WTC11 (cell line): Measurements from ENCODE around the gene FAM228B. TPM values are rescaled to one million over a fixed set of nuclear protein-coding genes. Genes with fewer than 3 reads are reported as not detected.

Source experiments
- ATAC-seq: fragments of 200-7000 bp; cut with Tn5 transposase; 2 replicates; pipeline ENCODE4 v1.10.0; 2021; ENCODE audit warnings: mild to moderate bottlenecking, moderate library complexity
- CTCF ChIA-PET: fragments of 300-600 bp; sonication (Branson Sonifier 250); formaldehyde crosslinking; loops from one replicate; lab custom pipeline; 2021; ENCODE audit warnings: antibody characterized with exemption; lab: Charles Lee
- POLR2A ChIA-PET: fragments of 350-600 bp; sonication (Branson Sonifier 250); formaldehyde crosslinking; loops from one replicate; lab custom pipeline; 2021; ENCODE audit warnings: antibody characterized with exemption; lab: Charles Lee
- DNase-seq: peaks from one replicate; pipeline ENCODE4 v3.0.0; 2021; ENCODE audit warnings: low spot score
- H3K27ac Mint-ChIP-seq: 2 replicates; pipeline ENCODE4 v1.8.0; 2021; ENCODE audit warnings: mixed read lengths
- H3K27me3 Mint-ChIP-seq: 2 replicates; pipeline ENCODE4 v1.8.0; 2021; ENCODE audit warnings: low read depth, mild to moderate bottlenecking, moderate library complexity, mixed read lengths
- H3K36me3 Mint-ChIP-seq: 2 replicates; pipeline ENCODE4 v1.8.0; 2021; ENCODE audit warnings: mixed read lengths
- H3K4me1 Mint-ChIP-seq: 2 replicates; pipeline ENCODE4 v1.8.0; 2022; ENCODE audit warnings: mixed read lengths
- H3K4me3 Mint-ChIP-seq: 2 replicates; pipeline ENCODE4 v1.8.0; 2021; ENCODE audit warnings: mild to moderate bottlenecking, moderate library complexity, mixed read lengths
- H3K9me3 Mint-ChIP-seq: 2 replicates; pipeline ENCODE4 v1.8.0; 2021; ENCODE audit warnings: mixed read lengths
- OVOL2 ChIP-seq: fragments of 250-450 bp; sonication (Bioruptor Pico); IDR thresholded peaks from 2 replicates; pipeline ENCODE4 v1.9.0; 2021; ENCODE audit warnings: mild to moderate bottlenecking, borderline replicate concordance
- TP53 ChIP-seq: sonication (generic); formaldehyde crosslinking; IDR thresholded peaks from 2 replicates; pipeline ENCODE4 v1.8.1; 2023; ENCODE audit warnings: mild to moderate bottlenecking, missing genetic modification reagents
- ZBTB21 ChIP-seq: sonication (generic); formaldehyde crosslinking; IDR thresholded peaks from 2 replicates; pipeline ENCODE4 v1.8.1; 2023; ENCODE audit warnings: mild to moderate bottlenecking, missing genetic modification reagents, borderline replicate concordance
- ZNF121 ChIP-seq: sonication (generic); formaldehyde crosslinking; IDR thresholded peaks from 2 replicates; pipeline ENCODE4 v1.8.0; 2023; ENCODE audit warnings: missing genetic modification reagents
- ZNF232 ChIP-seq: sonication (generic); formaldehyde crosslinking; IDR thresholded peaks from 2 replicates; pipeline ENCODE4 v1.8.0; 2022; ENCODE audit warnings: mild to moderate bottlenecking, missing genetic modification reagents
- total RNA-seq: library from RNA; stranded (reverse); gene quantifications from 3 replicates; pipeline ENCODE4 v1.2.3, GENCODE V29; 2021
- TF ChIP-seq, protein P1 (sequence below): sonication (generic); formaldehyde crosslinking; IDR thresholded peaks from 2 replicates; pipeline ENCODE4 v1.8.1; 2022; ENCODE audit warnings: low read depth, mild to moderate bottlenecking, moderate library complexity, missing genetic modification reagents, borderline replicate concordance
- TF ChIP-seq, protein P2 (sequence below): sonication (generic); formaldehyde crosslinking; IDR thresholded peaks from 2 replicates; pipeline ENCODE4 v1.8.1; 2023; ENCODE audit warnings: mild to moderate bottlenecking, missing genetic modification reagents, moderate library complexity
- TF ChIP-seq, protein P3 (sequence below): sonication (generic); formaldehyde crosslinking; IDR thresholded peaks from 2 replicates; pipeline ENCODE4 v1.8.0; 2023; ENCODE audit warnings: mild to moderate bottlenecking, missing genetic modification reagents
- TF ChIP-seq, protein P4 (sequence below): sonication (generic); formaldehyde crosslinking; IDR thresholded peaks from 2 replicates; pipeline ENCODE4 v1.8.0; 2023; ENCODE audit warnings: missing genetic modification reagents, mild to moderate bottlenecking, borderline replicate concordance
- TF ChIP-seq, protein P5 (sequence below): sonication (generic); formaldehyde crosslinking; IDR thresholded peaks from 2 replicates; pipeline ENCODE4 v1.8.0; 2022; ENCODE audit warnings: mild to moderate bottlenecking, missing genetic modification reagents
- TF ChIP-seq, protein P6 (sequence below): sonication (generic); formaldehyde crosslinking; IDR thresholded peaks from 2 replicates; pipeline ENCODE4 v1.8.1; 2022; ENCODE audit warnings: mild to moderate bottlenecking, missing genetic modification reagents, moderate library complexity, borderline replicate concordance
- TF ChIP-seq, protein P7 (sequence below): fragments of 200-600 bp; IDR thresholded peaks from 2 replicates; pipeline ENCODE4 v1.8.0; 2022; ENCODE audit warnings: antibody characterized with exemption
- TF ChIP-seq, protein P8 (sequence below): sonication (generic); formaldehyde crosslinking; IDR thresholded peaks from 2 replicates; pipeline ENCODE4 v1.8.1; 2023; ENCODE audit warnings: mild to moderate bottlenecking, missing genetic modification reagents

The FAM228B gene
- total RNA-seq, 1 experiment from 2014 or later, result 2.7 TPM

DNA sequence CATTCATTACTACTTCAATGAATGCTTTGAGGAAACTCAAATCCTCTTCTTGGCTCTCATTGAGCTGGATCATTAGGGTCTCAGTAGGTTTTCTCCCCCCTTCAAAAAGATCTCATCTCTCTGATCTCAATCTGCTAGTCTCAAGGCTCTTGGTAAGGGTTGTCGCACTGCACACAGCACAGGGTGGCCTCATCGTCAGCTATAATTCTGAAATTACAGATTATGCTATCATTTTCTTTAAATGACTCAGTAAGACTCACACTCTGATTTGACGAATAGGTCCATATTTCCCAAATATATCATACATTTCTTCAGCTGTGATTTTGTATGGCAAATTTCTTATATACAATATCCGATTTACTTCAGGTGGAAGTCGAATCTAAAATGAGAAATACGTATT is 49.5 kb upstream of the FAM228B start:
- CTCF ChIA-PET, result interaction anchor here (1.0 to 2.2 kb wide), 2 partner anchors 10 to 13 kb away, joined by 5 to 13 read pairs; partner anchors contain the start of gene TP53I3
- POLR2A ChIA-PET, result no interaction called here
- ATAC-seq (no peak), DNase-seq (no peak)
- TF ChIP-seq ZNF232 (CRISPR knock-in tag) (no peak), TP53 (CRISPR knock-in tag) (no peak), OVOL2 (CRISPR knock-in tag) (no peak), ZNF121 (CRISPR knock-in tag) (no peak), ZBTB21 (CRISPR knock-in tag) (no peak)
- TF ChIP-seq, protein P1, sequence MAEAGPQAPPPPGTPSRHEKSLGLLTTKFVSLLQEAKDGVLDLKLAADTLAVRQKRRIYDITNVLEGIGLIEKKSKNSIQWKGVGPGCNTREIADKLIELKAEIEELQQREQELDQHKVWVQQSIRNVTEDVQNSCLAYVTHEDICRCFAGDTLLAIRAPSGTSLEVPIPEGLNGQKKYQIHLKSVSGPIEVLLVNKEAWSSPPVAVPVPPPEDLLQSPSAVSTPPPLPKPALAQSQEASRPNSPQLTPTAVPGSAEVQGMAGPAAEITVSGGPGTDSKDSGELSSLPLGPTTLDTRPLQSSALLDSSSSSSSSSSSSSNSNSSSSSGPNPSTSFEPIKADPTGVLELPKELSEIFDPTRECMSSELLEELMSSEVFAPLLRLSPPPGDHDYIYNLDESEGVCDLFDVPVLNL (CRISPR knock-in tag), result no peak
- TF ChIP-seq, protein P2, sequence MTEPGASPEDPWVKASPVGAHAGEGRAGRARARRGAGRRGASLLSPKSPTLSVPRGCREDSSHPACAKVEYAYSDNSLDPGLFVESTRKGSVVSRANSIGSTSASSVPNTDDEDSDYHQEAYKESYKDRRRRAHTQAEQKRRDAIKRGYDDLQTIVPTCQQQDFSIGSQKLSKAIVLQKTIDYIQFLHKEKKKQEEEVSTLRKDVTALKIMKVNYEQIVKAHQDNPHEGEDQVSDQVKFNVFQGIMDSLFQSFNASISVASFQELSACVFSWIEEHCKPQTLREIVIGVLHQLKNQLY (CRISPR knock-in tag), result no peak
- TF ChIP-seq, protein P3, sequence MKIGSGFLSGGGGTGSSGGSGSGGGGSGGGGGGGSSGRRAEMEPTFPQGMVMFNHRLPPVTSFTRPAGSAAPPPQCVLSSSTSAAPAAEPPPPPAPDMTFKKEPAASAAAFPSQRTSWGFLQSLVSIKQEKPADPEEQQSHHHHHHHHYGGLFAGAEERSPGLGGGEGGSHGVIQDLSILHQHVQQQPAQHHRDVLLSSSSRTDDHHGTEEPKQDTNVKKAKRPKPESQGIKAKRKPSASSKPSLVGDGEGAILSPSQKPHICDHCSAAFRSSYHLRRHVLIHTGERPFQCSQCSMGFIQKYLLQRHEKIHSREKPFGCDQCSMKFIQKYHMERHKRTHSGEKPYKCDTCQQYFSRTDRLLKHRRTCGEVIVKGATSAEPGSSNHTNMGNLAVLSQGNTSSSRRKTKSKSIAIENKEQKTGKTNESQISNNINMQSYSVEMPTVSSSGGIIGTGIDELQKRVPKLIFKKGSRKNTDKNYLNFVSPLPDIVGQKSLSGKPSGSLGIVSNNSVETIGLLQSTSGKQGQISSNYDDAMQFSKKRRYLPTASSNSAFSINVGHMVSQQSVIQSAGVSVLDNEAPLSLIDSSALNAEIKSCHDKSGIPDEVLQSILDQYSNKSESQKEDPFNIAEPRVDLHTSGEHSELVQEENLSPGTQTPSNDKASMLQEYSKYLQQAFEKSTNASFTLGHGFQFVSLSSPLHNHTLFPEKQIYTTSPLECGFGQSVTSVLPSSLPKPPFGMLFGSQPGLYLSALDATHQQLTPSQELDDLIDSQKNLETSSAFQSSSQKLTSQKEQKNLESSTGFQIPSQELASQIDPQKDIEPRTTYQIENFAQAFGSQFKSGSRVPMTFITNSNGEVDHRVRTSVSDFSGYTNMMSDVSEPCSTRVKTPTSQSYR (CRISPR knock-in tag), result no peak
- TF ChIP-seq, protein P4, sequence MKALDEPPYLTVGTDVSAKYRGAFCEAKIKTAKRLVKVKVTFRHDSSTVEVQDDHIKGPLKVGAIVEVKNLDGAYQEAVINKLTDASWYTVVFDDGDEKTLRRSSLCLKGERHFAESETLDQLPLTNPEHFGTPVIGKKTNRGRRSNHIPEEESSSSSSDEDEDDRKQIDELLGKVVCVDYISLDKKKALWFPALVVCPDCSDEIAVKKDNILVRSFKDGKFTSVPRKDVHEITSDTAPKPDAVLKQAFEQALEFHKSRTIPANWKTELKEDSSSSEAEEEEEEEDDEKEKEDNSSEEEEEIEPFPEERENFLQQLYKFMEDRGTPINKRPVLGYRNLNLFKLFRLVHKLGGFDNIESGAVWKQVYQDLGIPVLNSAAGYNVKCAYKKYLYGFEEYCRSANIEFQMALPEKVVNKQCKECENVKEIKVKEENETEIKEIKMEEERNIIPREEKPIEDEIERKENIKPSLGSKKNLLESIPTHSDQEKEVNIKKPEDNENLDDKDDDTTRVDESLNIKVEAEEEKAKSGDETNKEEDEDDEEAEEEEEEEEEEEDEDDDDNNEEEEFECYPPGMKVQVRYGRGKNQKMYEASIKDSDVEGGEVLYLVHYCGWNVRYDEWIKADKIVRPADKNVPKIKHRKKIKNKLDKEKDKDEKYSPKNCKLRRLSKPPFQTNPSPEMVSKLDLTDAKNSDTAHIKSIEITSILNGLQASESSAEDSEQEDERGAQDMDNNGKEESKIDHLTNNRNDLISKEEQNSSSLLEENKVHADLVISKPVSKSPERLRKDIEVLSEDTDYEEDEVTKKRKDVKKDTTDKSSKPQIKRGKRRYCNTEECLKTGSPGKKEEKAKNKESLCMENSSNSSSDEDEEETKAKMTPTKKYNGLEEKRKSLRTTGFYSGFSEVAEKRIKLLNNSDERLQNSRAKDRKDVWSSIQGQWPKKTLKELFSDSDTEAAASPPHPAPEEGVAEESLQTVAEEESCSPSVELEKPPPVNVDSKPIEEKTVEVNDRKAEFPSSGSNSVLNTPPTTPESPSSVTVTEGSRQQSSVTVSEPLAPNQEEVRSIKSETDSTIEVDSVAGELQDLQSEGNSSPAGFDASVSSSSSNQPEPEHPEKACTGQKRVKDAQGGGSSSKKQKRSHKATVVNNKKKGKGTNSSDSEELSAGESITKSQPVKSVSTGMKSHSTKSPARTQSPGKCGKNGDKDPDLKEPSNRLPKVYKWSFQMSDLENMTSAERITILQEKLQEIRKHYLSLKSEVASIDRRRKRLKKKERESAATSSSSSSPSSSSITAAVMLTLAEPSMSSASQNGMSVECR, result no peak
- TF ChIP-seq, protein P5, sequence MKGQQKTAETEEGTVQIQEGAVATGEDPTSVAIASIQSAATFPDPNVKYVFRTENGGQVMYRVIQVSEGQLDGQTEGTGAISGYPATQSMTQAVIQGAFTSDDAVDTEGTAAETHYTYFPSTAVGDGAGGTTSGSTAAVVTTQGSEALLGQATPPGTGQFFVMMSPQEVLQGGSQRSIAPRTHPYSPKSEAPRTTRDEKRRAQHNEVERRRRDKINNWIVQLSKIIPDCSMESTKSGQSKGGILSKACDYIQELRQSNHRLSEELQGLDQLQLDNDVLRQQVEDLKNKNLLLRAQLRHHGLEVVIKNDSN (CRISPR knock-in tag), result no peak
- TF ChIP-seq, protein P6, sequence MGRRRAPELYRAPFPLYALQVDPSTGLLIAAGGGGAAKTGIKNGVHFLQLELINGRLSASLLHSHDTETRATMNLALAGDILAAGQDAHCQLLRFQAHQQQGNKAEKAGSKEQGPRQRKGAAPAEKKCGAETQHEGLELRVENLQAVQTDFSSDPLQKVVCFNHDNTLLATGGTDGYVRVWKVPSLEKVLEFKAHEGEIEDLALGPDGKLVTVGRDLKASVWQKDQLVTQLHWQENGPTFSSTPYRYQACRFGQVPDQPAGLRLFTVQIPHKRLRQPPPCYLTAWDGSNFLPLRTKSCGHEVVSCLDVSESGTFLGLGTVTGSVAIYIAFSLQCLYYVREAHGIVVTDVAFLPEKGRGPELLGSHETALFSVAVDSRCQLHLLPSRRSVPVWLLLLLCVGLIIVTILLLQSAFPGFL (CRISPR knock-in tag), result no peak
- TF ChIP-seq, protein P7, sequence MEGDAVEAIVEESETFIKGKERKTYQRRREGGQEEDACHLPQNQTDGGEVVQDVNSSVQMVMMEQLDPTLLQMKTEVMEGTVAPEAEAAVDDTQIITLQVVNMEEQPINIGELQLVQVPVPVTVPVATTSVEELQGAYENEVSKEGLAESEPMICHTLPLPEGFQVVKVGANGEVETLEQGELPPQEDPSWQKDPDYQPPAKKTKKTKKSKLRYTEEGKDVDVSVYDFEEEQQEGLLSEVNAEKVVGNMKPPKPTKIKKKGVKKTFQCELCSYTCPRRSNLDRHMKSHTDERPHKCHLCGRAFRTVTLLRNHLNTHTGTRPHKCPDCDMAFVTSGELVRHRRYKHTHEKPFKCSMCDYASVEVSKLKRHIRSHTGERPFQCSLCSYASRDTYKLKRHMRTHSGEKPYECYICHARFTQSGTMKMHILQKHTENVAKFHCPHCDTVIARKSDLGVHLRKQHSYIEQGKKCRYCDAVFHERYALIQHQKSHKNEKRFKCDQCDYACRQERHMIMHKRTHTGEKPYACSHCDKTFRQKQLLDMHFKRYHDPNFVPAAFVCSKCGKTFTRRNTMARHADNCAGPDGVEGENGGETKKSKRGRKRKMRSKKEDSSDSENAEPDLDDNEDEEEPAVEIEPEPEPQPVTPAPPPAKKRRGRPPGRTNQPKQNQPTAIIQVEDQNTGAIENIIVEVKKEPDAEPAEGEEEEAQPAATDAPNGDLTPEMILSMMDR, result no peak
- TF ChIP-seq, protein P8, sequence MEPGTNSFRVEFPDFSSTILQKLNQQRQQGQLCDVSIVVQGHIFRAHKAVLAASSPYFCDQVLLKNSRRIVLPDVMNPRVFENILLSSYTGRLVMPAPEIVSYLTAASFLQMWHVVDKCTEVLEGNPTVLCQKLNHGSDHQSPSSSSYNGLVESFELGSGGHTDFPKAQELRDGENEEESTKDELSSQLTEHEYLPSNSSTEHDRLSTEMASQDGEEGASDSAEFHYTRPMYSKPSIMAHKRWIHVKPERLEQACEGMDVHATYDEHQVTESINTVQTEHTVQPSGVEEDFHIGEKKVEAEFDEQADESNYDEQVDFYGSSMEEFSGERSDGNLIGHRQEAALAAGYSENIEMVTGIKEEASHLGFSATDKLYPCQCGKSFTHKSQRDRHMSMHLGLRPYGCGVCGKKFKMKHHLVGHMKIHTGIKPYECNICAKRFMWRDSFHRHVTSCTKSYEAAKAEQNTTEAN (CRISPR knock-in tag), result no peak
- Mint-ChIP-seq H3K4me3 (no peak overlapping the region; the same call in 1 of the 2 replicates), H3K9me3 (no peaks in the 10 kb centered on the region), H3K36me3 (peaks cover 25% of the 10 kb centered on the region), H3K27ac (no peak overlapping the region), H3K4me1 (peaks cover 21% of the 10 kb centered on the region), H3K27me3 (no peaks in the 10 kb centered on the region)
